Measurements from ENCODE around the gene TTC19.
A peak's percentile ranks its signal among the peaks of the same experiment; 100 is the strongest.

TTC19 gene

GRCh38 chr17:15955793-15956541 lies 43.7 kb upstream of the TTC19 start:
- DNase-seq (ENCODE audit: low read depth in 2 of 2) = no peak
- TF ChIP-seq, protein P1, sequence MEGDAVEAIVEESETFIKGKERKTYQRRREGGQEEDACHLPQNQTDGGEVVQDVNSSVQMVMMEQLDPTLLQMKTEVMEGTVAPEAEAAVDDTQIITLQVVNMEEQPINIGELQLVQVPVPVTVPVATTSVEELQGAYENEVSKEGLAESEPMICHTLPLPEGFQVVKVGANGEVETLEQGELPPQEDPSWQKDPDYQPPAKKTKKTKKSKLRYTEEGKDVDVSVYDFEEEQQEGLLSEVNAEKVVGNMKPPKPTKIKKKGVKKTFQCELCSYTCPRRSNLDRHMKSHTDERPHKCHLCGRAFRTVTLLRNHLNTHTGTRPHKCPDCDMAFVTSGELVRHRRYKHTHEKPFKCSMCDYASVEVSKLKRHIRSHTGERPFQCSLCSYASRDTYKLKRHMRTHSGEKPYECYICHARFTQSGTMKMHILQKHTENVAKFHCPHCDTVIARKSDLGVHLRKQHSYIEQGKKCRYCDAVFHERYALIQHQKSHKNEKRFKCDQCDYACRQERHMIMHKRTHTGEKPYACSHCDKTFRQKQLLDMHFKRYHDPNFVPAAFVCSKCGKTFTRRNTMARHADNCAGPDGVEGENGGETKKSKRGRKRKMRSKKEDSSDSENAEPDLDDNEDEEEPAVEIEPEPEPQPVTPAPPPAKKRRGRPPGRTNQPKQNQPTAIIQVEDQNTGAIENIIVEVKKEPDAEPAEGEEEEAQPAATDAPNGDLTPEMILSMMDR (IDR thresholded peaks at IDR 0.05; ENCODE audit: low read depth, low read length) = no peak
- H3K4me3 ChIP-seq (replicated peaks in 1 of 2; ENCODE audit: low read depth in 2 of 2, low read length in 2 of 2) = no peak overlapping the region

GRCh38 chr17:15957206-15957605 lies 42.4 kb upstream of the TTC19 start:
- no peak overlapping the region for H3K4me3 ChIP-seq (replicated peaks in 1 of 2; ENCODE audit: low read depth in 2 of 2, low read length in 2 of 2)
- TF ChIP-seq, protein P1 (IDR thresholded peaks at IDR 0.05; ENCODE audit: low read depth, low read length) = no peak
- no peak for DNase-seq (ENCODE audit: low read depth in 2 of 2)

DNA sequence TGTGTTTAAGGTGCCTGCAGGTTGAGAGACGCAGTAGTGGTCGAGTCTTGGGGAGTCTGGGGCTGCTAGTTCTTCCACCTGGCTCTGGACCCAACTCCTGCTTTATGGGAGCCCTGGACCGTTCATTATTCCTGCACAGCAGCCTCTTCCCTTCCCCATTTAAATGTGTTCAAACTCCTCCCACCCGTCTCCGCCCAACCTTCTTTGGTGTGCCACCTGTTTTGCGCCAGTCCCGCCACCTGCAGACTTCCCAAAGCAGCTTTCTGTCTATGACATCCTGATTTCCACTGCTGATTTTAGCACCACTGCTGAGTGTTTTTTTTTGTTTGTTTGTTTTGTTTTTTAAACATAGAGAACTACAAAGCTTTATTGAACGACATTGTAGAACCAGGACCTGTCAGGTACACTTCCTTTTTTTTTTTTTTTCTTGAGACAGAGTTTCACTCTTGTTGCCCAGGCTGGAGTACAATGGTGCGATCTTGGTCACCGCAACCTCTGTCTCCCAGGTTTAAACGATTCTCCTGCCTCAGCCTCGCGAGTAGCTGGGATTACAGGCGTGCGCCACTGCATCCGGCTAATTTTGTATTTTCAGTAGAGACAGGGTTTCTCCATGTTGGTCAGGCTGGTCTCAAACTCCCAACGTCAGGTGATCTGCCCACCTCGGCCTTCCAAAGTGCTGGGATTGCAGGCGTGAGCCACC lies 41.9 kb upstream of the TTC19 start:
- TF ChIP-seq, protein P1 (IDR thresholded peaks at IDR 0.05; ENCODE audit: low read depth, low read length) = no peak
- DNase-seq (ENCODE audit: low read depth in 2 of 2) = no peak
- no peak overlapping the region for H3K4me3 ChIP-seq (replicated peaks in 1 of 2; ENCODE audit: low read depth in 2 of 2, low read length in 2 of 2)

- TF ChIP-seq, protein P1 (IDR thresholded peaks at IDR 0.05; ENCODE audit: low read depth, low read length) = no peak
- DNase-seq (ENCODE audit: low read depth in 2 of 2) = no peak
- no peak overlapping the region for H3K4me3 ChIP-seq (replicated peaks in 1 of 2; ENCODE audit: low read depth in 2 of 2, low read length in 2 of 2)
These were observed 41.2 kb upstream of the TTC19 start for GRCh38 chr17:15958484-15958854.

DNA sequence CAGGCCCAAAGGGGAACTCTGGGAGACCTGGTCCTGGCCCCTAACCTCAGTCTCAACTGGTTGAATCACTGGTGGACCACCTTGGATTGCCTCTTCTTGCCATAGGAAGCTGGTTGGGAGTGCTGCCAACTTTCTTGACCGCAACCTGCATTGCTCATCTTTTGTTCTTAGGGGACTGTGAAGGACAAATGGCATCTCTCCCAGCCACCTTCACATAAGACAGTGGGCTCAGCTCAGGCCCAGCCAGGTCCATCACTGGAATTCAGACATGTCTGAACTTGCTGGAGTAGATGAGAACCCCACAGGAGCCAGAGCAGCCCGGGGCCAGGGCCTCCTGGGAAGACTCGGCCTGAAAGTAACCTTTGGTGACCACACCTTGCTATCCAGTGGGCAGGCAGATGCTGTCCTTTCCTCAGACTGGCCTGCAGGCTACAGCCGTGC lies 35.9 kb upstream of the TTC19 start:
- no peak overlapping the region for H3K4me3 ChIP-seq (replicated peaks in 1 of 2; ENCODE audit: low read depth in 2 of 2, low read length in 2 of 2)
- peak; percentile 56 to 87 for DNase-seq (ENCODE audit: low read depth in 2 of 2)
- TF ChIP-seq, protein P1 (IDR thresholded peaks at IDR 0.05; ENCODE audit: low read depth, low read length) = no peak

DNA sequence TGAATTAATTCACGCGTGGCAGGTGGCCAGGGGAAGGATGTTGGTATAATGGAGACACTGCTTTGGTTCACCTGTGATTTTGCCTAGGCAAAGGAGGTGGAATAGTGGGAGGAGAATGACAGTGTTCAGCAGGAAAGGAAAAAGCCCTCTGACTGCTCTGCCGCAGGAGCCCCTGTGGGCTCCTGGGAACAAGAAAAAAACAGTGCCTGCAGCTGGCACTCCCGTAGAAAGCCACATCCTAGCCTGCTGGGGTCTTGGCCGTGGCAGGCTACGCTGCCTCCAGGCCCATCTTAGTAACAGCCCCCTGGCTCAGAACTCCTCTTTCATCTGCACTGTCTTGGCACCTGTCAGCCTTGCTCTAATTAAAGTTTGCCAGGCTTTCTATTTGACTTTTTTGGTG lies 34.1 kb upstream of the TTC19 start:
- TF ChIP-seq, protein P1 (IDR thresholded peaks at IDR 0.05; ENCODE audit: low read depth, low read length) = no peak
- H3K4me3 ChIP-seq (replicated peaks in 1 of 2; ENCODE audit: low read depth in 2 of 2, low read length in 2 of 2) = no peak overlapping the region
- no peak for DNase-seq (ENCODE audit: low read depth in 2 of 2)
